Fibroblast of skin of right quadriceps (primary cell): ENCODE data around the gene TINCR.

Experiments used
- DNase-seq: peaks from one replicate; pipeline ENCODE4 v3.0.0-alpha.2; 2013

The TINCR gene

GRCh38 chr19:5588906-5589676 is 21.3 kb upstream of the TINCR start:
- DNase-seq: no peak

- DNase-seq: no peak
Measured at GRCh38 chr19:5588441-5588840, 20.7 kb upstream of the TINCR start.

- no peak for DNase-seq
Measured at GRCh38 chr19:5587661-5588060, 19.9 kb upstream of the TINCR start.

GRCh38 chr19:5587071-5587455 is 19.3 kb upstream of the TINCR start:
- no peak for DNase-seq

GRCh38 chr19:5586300-5587070 is 18.7 kb upstream of the TINCR start:
- DNase-seq: no peak

- peak; percentile 7 for DNase-seq
Measured at GRCh38 chr19:5585461-5586299, 17.9 kb upstream of the TINCR start.

- DNase-seq: no peak
Measured at GRCh38 chr19:5580161-5580571, 12.4 kb upstream of the TINCR start.

- no peak for DNase-seq
Measured at GRCh38 chr19:5579697-5580096, 11.9 kb upstream of the TINCR start.

GRCh38 chr19:5579286-5579685 is 11.5 kb upstream of the TINCR start:
- DNase-seq: no peak

GRCh38 chr19:5578097-5578846 is 10.5 kb upstream of the TINCR start:
- peak; percentile 51 for DNase-seq

GRCh38 chr19:5575590-5575989 is 7.8 kb upstream of the TINCR start:
- no peak for DNase-seq

GRCh38 chr19:5572556-5573286 is 5.0 kb upstream of the TINCR start:
- DNase-seq: no peak

- no peak for DNase-seq
Measured at GRCh38 chr19:5571777-5572176, 4.0 kb upstream of the TINCR start.

- no peak for DNase-seq
Measured at GRCh38 chr19:5567970-5568407, 236 bp upstream of the TINCR start.

- DNase-seq: no peak
Measured at GRCh38 chr19:5564930-5565329, 2.8 kb downstream of the TINCR start.

- no peak for DNase-seq
Measured at GRCh38 chr19:5563935-5564612, 3.7 kb downstream of the TINCR start.

GRCh38 chr19:5563008-5563431 is 4.7 kb downstream of the TINCR start:
- no peak for DNase-seq

GRCh38 chr19:5562280-5562679 is 5.5 kb downstream of the TINCR start:
- no peak for DNase-seq

- DNase-seq: no peak
Measured at GRCh38 chr19:5561559-5561958, 6.2 kb downstream of the TINCR start.

GRCh38 chr19:5560156-5560555 is 7.6 kb downstream of the TINCR start:
- DNase-seq: no peak

- DNase-seq: no peak
Measured at GRCh38 chr19:5559804-5560133, 8.0 kb downstream of the TINCR start.
